ENCODE data around the gene DHFR. TPM values are rescaled to one million over a fixed set of nuclear protein-coding genes. Genes with fewer than 3 reads are reported as not detected.

The DHFR gene
- total RNA-seq, 1 donor from 2014 or later, result 15.6 TPM

DNA sequence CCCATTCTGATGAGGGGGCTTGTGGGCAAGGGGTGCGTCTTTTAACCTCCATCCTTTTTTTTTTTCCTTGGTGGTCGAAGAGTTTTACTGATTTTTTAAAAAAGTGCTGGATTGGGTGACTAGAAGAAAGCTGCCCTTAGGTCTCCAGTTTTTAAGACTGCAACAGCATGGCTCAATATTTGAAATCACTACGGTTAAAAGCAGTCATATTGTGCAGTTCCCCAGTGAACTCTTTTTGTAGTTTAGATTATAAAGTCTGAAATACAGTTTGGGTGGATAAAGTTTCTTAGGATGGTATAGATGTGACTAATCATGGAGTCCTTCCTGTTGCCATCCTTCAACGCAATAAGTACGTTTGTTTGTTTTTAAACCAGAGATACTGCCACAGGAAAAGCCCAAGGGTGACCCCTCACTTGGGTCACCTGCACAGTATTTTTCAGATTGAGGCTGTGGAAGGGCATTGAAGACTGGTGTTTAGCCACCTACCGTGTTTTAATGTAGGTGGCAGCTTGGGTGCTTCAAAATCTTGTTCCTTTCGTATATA is 520 bp upstream of the DHFR start:
- no peak for DNase-seq (ENCODE audit: low read depth)

- DNase-seq (ENCODE audit: low read depth), result no peak
Measured at GRCh38 chr5:80654054-80654390, 761 bp downstream of the DHFR start.

DNA sequence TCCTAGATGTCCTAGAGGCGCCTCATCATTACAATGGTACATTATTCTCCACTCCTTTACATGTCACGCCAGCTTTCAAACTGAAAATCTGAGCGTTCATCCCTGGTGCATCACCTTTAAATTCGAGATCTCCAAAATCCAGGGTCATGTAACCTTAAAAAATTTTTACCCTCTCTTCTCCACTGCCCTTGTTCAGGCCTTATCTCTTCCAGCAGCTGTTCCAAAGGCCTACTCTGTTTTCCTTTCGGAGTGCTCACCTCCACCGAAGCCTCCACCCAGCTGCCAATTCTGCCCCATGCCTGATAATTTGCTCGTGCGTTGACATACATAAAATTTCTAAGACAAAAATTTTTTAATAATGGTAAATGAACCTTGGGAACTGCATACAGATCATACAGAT is 1.3 kb downstream of the DHFR start:
- no peak for DNase-seq (ENCODE audit: low read depth)

GRCh38 chr5:80646926-80647325 is 7.9 kb downstream of the DHFR start:
- no peak for DNase-seq (ENCODE audit: low read depth)

GRCh38 chr5:80644900-80645299 is 9.9 kb downstream of the DHFR start:
- no peak for DNase-seq (ENCODE audit: low read depth)

DNA sequence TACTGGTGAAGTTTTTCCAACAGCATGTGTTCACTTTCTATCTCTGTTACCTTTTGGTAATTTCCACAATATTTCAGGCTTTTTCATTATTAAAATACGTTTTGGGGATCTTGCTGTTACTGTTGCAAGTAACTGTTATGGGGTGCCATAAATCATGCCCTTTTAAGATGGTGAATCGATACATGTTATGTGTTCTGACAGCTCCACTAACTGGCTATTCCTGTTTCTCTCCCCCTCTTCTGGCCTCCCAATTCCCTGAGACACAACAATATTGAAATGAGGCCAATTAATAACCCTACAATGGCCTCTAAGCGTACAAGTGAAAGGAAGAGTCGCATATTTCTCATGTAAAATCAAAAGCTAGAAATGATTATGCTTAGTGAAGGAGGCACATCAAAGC is 13.4 kb downstream of the DHFR start:
- DNase-seq (ENCODE audit: low read depth), result no peak

DNA sequence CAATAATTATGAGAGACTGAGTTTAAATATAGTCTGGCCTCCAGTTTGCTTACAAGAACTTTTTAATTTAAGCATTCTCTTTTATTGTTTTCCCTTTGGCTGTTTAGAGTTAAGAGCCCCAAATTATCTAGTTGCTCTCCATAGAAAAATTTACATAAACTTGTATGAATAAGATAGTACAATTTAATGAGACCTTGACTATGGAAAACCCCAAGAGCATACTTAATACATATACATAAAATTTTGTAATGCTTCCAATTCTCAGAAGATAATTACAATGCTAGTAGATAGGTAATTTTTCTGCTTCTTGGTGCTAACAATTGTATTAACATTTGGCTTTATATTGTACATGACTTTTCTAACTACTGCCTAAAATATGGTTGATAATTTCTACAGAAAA is 20.6 kb downstream of the DHFR start:
- DNase-seq (ENCODE audit: low read depth), result no peak

GRCh38 chr5:80632700-80633099 is 22.1 kb downstream of the DHFR start:
- no peak for DNase-seq (ENCODE audit: low read depth)

DNA sequence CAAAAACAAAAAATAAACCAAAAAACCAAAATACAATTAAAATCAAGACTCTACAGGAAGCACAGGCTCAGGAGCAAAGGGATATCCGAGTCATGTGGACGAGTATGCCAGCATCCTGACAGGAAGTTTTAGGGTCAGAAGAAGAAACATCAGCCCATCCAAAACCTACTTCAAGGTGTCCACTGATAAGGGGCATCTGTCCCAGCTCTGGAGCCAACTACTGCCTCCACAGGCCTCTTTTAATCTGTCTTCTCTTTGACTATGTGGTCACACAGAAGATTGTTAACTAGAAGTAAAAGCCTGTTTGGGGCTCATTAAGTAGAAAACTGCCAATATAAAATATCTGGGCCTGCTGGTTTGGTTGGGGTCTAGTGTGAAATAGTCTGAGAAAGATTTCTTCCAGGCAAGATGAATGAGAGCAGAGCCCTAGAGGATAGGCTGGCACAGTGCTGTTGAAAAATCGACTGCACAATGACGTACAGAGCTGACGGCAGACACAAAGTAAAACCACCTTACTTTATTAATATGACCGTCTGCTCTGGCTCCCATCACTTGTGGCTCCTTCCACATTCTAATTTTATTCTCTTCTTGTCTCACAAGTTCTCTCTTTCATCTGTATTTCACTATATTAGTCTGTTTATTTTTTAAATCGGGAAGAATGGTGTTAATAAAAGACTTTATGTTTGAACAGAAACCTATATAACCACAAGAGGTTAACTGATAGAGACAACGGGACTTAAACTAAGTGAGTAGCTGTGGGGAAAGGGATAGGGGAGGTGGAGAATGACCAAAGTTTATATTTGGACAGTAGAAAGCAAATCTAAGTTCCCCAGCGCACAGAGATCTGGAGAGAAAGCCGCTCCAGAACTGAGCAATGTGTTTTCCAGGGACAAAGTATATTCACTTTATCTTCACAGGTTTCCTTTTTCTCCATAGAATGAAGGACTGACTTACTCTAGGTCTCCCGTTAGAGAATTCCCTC is 23.2 kb downstream of the DHFR start:
- no peak for DNase-seq (ENCODE audit: low read depth)

DNA sequence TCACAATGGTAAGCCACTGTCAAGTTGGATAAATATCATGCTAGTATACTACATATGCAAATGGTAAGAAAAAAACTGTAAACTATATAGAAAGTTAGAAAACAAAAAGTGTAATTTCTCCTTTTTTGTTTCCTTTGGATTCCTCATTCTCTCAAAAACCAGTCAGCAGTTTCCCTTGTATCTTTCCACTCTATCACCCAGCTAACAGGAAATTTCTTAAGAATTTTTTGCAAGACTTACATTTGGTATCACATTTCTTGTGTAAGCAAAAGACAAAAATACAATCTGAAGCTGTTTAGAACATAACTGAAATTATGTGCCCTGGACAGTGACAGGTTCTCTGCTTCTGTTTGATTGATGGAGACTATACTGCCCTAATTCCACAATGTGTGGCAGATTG is 25.5 kb downstream of the DHFR start:
- no peak for DNase-seq (ENCODE audit: low read depth)

DNA sequence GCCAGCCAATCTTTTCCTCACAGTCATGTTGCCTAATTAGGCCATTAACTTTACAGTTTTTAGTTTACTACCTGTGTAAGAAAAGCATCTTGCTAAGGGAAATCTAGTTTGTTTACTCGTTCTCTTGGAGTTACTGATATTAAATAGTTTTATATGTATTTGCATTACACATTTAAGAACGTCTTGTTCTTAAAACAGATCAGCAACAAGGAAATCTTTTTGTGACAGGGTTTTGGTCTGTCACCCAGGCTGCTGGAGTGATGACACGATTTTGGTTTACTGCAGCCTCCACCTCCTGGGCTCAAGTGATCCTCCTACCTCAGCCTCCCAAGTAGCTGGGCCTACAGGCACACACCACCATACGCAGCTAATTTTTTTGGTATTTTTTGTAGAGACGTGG is 29.6 kb downstream of the DHFR start:
- no peak for DNase-seq (ENCODE audit: low read depth)

- DNase-seq (ENCODE audit: low read depth), result peak; percentile 13
Measured at GRCh38 chr5:80623999-80624398, 30.8 kb downstream of the DHFR start.

GRCh38 chr5:80622756-80623155 is 32.0 kb downstream of the DHFR start:
- DNase-seq (ENCODE audit: low read depth), result no peak

DNA sequence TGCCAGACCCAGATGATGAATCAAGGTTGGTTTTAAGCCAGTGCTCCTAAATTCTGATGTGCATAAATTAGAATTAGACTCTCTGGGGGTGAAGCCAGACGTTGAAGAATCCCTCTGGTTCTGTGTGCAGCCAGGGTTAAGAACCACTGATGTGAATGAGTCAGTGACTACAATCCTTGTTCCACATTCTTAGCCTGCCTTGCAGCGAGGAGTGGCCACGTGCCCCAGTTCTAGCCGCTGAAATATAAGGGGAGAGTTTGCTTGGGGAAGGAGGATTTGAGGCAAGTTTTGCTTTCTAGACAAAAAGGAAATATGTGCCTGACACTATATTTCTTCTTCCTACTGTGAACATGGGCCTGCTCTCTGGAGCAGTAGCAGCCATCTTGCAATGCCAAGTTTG is 34.6 kb downstream of the DHFR start:
- peak; percentile 27 for DNase-seq (ENCODE audit: low read depth)

DNA sequence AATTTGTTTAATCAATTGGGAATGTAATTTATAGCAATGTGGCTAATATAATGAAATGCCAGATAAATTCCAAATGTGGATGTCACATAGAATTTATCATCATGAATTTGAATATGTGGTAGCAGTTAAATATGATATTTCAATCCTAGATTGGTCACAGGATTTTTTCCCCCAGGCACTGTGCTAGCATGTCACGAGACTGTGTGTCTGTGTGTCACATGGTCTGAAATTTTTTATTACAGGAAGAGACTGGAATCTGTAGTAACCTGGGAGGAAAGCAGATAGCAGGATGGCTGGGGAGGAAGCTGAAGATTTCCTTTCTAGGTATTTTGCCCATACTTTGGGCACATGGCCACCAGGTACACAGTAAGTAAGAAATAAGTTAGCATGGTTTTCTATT is 35.7 kb downstream of the DHFR start:
- no peak for DNase-seq (ENCODE audit: low read depth)

DNA sequence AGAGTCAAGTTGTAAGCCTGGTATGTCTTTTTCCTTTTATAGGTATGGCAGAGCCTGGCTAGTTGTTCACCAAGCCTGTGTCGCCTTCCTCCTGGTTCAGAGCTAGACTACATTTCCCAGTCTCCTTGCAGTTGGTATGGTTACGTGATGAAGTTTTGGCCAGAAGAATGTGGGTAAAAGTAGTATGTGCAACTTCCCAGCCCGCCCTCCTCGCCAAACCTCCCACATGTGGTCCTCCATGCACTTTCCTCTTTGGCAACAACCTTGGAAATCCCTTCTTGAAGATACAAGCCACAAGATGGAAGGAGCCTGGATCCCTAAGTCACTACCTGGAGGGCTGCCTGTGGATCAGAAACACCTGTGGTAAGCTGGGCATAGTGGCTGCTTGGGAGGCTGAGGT is 36.3 kb downstream of the DHFR start:
- DNase-seq (ENCODE audit: low read depth), result no peak

- no peak for DNase-seq (ENCODE audit: low read depth)
Measured at GRCh38 chr5:80615266-80615914, 39.4 kb downstream of the DHFR start.

DNA sequence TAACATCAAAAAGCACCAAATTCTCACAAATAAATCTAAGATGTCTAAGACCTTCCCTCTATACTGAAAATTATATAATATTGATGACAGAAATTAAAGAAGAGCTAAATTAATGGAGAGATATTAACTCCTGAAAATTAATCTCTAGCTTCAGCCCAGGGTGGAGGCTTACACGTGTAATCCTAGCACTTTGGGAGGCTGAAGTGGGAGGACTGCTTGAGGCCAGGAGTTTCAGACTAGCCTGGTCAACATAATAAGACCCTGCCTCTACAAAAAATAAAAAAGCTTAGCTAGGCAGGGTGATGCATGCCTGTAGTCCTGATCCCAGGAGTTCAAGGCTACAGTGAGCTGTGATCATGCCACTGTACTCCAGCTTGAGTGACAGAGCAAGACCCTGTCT is 45.1 kb downstream of the DHFR start:
- DNase-seq (ENCODE audit: low read depth), result no peak

DNA sequence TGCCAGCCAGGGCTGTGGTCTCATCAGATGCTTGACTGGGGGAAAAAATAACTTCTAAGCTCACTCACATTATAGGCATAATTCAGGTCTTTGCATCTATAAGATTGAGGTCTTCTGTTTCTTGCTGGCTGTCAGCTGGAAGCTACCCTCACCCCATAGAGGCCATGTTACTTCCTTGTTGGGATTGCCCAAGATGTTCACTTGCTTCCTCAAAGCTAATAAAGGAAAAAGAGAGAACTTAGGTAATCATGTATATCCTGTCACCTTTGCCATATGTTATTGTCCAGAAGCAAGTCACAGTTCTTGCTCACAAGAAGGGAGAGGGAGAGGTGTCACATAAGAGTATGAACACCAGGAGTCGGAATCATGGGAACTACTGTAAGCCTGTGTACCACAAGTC is 46.1 kb downstream of the DHFR start:
- DNase-seq (ENCODE audit: low read depth), result no peak

DNA sequence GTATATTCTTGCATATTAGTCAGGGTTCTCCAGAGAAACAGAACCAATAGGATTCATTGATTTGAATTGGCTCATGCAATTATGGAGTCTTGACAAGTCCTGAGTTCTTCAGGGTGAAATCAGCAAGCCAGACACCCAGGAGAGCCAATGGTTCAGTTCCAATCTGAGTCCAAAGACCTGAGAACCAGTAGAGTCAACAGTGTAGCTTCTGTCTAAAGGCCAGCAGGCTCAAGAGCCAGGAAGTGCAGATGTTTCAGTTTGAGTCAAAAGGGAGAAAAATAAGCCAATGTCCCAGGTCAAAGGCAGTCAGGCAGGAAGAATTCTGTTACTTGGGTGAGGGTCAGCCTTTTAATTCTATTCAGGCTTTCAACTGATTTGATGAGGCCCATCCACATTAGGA is 47.0 kb downstream of the DHFR start:
- no peak for DNase-seq (ENCODE audit: low read depth)

DNA sequence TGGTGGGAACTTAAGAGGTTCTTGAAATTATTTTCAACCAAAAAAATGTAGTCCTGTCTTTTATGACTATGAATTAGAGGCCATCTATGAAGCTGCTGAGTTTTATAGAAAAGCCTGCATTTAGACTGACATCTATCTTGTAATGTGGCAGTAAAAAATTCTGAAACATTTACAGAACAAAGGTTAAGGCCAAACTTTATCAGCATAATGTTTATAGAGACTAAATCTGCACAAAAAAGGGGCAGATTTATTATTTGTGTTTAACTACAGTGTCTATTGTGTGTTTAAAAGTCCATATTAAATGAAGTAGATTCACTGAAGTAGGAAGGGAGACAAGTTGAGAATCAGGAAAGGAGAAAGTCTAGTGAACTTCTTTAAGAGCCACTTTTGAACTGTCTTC is 47.4 kb downstream of the DHFR start:
- no peak for DNase-seq (ENCODE audit: low read depth)

DNA sequence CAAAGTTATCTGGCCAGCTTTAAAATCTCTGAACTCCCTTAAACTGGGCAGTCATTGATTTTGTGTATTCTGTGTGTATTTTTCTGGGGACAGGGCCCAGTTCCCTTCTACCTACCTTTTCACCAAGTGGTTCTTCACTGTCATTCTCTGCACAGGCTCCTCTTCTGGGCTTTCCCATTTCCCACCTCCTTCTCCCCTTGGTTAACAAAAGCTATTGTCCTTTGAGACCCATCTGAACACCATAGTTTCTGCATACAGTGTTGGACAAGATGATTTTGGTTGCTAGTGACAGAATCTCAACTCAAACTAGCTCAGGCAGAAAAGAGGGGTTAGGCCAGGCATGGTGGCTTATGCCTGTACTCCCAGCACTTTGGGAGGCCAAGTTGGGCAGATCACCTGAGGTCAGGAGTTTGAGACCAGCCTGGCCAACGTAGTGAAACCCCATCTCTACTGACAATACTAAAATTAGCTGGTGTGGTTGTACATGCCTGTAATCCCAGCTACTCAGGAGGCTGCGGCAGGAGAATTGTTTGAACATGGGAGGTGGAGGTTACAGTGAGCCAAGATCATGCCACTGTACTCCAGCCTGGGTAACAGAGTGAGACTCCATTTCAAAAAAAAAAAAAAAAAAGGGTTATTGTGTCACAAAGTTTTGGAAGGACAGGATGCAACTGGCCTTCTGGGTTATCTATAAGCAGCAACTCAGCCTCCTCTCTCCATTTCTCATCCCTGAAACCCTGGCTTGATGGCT is 53.7 kb downstream of the DHFR start:
- no peak for DNase-seq (ENCODE audit: low read depth)

Data from myocyte (in vitro differentiated cells).